Transverse colon (tissue), 4 donors: ENCODE measurements around the gene PELI1.

Source experiments
- EP300 ChIP-seq: sonication (generic); formaldehyde crosslinking; IDR thresholded peaks from one replicate; pipeline ENCODE4 v1.6.1; 2017; ENCODE audit warnings: antibody characterized with exemption, low read depth
- POLR2A ChIP-seq: fragments of 450-650 bp; IDR thresholded peaks from one replicate; pipeline ENCODE4 v1.6.1; 2016; ENCODE audit warnings: antibody characterized with exemption, mild to moderate bottlenecking, moderate library complexity
- POLR2AphosphoS5 ChIP-seq, 3 donors: sonication (generic); formaldehyde crosslinking; IDR thresholded peaks; one replicate each; pipeline ENCODE4 v1.6.1; 2016; ENCODE audit warnings: antibody characterized with exemption in 3 of 3
- TF ChIP-seq, protein P1 (sequence below), 5 experiments: fragments of 200-600 bp in 3 of 5; fragments of 450-650 bp in 2 of 5; sonication (generic) in 3 of 5; IDR thresholded peaks; 1 replicate in 2 of 5; 2 replicates in 3 of 5; pipeline ENCODE4 v1.5.1; 2016 to 2017; ENCODE audit warnings: antibody characterized with exemption in 5 of 5, inconsistent platforms in 3 of 5, mild to moderate bottlenecking in 2 of 5, moderate library complexity in 1 of 5

DNA sequence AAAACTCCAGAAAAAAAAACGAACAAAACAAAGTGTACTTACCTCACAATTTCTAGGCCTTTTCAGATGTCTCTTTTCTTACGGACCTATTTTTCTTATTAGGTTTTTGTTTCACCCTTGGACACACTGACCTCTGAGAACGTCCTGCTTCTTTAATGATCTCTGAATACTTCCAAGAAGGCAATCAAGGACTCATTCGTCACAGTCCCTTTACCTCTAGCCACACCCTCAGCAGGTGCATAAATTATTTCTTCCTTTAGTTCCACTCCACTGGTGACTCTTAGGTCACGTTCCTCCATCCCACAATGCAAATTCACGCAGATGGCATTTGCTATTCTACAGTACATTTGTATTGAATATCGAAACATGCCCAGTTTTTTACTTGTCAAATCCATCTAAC lies 21.9 kb downstream of the PELI1 start:
- TF ChIP-seq, protein P1, sequence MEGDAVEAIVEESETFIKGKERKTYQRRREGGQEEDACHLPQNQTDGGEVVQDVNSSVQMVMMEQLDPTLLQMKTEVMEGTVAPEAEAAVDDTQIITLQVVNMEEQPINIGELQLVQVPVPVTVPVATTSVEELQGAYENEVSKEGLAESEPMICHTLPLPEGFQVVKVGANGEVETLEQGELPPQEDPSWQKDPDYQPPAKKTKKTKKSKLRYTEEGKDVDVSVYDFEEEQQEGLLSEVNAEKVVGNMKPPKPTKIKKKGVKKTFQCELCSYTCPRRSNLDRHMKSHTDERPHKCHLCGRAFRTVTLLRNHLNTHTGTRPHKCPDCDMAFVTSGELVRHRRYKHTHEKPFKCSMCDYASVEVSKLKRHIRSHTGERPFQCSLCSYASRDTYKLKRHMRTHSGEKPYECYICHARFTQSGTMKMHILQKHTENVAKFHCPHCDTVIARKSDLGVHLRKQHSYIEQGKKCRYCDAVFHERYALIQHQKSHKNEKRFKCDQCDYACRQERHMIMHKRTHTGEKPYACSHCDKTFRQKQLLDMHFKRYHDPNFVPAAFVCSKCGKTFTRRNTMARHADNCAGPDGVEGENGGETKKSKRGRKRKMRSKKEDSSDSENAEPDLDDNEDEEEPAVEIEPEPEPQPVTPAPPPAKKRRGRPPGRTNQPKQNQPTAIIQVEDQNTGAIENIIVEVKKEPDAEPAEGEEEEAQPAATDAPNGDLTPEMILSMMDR (IDR thresholded peaks at IDR 0.05) = no peak
- TF ChIP-seq POLR2AphosphoS5 (IDR thresholded peaks at IDR 0.05) = peak in 2 of 3 donors; percentile 35 to 72
- TF ChIP-seq POLR2A = no peak
- TF ChIP-seq EP300 = no peak
